ENCODE data around the gene RYR2. TPM values are rescaled to one million over a fixed set of nuclear protein-coding genes. Genes with fewer than 3 reads are reported as not detected.

Gene RYR2
- total RNA-seq, 1 donor from 2014 or later: 0.19 TPM

DNA sequence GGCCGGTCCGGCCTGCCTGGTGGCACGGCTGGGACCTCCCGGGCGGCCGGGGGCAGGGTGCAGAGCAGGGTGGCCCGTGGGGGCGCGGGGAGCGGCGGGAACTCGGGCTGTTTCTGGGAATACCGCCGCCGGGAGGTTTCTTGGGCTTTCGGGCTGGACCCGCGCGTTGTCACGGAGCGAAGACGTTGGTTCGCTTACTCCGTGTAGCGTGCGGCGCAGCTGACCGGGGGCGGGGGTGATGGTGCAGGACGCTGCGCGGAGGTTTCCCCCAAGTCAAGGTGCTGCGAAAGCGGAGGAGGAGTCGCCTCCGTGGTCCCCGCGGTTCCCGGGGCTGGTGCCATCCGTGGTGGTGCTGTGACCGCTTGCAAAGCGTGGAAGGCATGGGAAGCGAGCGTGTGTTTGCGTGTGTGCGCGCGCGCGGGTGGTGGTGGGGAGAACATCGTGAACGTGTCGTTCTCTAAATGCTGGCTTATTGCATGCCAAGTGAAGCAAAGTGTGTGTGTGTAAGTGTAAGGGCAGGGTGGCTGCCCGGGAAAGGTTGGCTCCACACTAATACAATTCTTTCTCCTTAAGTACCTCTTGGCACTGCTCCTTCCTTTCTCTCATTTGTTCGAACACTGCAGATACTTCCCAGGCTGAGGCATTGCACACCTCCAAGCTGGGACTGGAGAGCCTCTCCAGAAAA is 1.1 kb downstream of the RYR2 start:
- TF ChIP-seq, protein P1, sequence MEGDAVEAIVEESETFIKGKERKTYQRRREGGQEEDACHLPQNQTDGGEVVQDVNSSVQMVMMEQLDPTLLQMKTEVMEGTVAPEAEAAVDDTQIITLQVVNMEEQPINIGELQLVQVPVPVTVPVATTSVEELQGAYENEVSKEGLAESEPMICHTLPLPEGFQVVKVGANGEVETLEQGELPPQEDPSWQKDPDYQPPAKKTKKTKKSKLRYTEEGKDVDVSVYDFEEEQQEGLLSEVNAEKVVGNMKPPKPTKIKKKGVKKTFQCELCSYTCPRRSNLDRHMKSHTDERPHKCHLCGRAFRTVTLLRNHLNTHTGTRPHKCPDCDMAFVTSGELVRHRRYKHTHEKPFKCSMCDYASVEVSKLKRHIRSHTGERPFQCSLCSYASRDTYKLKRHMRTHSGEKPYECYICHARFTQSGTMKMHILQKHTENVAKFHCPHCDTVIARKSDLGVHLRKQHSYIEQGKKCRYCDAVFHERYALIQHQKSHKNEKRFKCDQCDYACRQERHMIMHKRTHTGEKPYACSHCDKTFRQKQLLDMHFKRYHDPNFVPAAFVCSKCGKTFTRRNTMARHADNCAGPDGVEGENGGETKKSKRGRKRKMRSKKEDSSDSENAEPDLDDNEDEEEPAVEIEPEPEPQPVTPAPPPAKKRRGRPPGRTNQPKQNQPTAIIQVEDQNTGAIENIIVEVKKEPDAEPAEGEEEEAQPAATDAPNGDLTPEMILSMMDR (IDR thresholded peaks at IDR 0.05; ENCODE audit: unreplicated experiment): no peak
- no peaks in the 10 kb centered on the region for H3K36me3 Mint-ChIP-seq (ENCODE audit: insufficient read depth)
- peaks cover 6% of the 10 kb centered on the region for H3K4me1 Mint-ChIP-seq (ENCODE audit: low read depth)
- H3K9me3 Mint-ChIP-seq (ENCODE audit: low read depth): no peaks in the 10 kb centered on the region
- peak overlapping the region; percentile 68 for H3K4me3 Mint-ChIP-seq (ENCODE audit: low read depth)
- no peak overlapping the region for H3K27ac Mint-ChIP-seq
- DNase-seq (ENCODE audit: low spot score, unreplicated experiment): peak; percentile 17
- peaks cover 49% of the 10 kb centered on the region for H3K27me3 Mint-ChIP-seq

DNA sequence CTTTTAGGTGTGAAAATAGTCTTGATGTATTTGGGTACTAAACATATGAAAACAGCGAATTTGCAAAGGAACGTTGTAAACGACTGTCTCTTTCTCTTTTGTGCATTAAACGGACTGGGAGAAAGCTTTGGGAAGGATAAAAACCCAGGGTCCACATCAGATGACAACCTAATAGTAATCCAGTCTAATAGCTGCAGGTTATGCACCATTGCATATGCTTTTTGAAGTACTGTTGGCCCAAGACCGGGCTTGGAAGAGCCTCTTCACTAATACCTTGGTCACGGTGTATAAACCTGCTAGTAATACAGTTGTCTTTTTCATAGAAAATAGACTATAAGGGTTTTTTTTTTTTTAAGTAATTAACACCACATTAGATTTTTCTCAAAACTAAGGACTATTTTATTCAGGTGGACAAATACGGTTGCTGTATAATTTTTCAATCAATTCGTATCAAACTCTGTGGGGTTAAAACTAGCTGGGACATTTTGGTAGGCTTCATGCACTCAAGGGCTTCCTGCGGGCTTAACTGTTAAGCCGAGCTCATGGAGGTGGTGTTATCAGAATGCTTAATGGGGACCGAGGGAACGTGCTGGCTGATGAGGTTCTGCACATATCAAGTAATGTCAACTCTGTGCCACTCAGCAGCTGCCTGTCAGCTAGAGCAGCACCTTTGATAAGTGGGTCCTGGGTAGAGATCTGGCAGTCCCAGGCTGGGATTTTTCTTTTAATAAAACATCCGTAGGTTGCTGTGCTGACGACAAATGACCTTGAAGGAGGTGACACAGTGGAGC is 2.1 kb downstream of the RYR2 start:
- Mint-ChIP-seq H3K27ac (no peak overlapping the region), H3K4me1 (ENCODE audit: low read depth) (peaks cover 6% of the 10 kb centered on the region), H3K36me3 (ENCODE audit: insufficient read depth) (no peaks in the 10 kb centered on the region), H3K27me3 (peaks cover 49% of the 10 kb centered on the region), H3K9me3 (ENCODE audit: low read depth) (no peaks in the 10 kb centered on the region), H3K4me3 (ENCODE audit: low read depth) (peak overlapping the region; percentile 68)
- DNase-seq (ENCODE audit: low spot score, unreplicated experiment): no peak
- TF ChIP-seq, protein P1 (IDR thresholded peaks at IDR 0.05; ENCODE audit: unreplicated experiment): no peak

DNA sequence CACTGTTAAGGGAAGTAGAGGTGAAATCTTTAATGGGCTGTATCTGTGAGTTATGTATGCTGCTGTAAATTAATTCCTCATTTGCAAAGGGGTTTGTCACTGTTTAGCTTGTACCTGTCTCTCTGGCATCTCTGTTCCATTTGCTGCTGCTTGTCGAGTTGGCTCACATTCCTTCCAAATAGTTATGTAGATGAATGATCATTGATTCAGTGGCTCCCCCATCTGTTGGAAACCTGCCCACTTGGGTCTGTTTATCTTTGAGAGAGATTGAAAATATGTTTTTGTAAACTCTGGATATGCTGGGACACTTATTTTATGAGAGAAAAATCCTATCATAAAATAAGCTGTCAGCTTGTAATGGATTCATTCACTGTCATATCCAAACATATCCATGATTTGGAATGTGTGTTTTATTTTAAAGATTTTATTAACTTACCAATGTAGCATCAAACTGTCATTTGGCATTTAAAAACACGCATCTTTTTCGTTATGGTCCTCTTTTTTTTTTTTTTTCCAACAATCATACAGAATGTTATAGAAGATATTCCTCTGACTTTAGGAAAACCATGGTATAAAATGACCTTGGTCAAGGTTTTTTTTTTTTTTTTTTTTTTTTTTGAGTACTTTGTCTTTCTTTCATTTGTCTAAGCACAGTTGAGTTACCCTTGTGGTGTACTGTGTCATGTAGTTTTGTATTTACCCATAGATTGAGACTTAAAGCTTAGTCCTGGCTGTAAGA is 3.5 kb downstream of the RYR2 start:
- Mint-ChIP-seq H3K4me1 (ENCODE audit: low read depth) (peaks cover 6% of the 10 kb centered on the region), H3K27ac (no peak overlapping the region), H3K27me3 (peaks cover 45% of the 10 kb centered on the region), H3K36me3 (ENCODE audit: insufficient read depth) (no peaks in the 10 kb centered on the region), H3K9me3 (ENCODE audit: low read depth) (no peaks in the 10 kb centered on the region), H3K4me3 (ENCODE audit: low read depth) (no peak overlapping the region)
- TF ChIP-seq, protein P1 (IDR thresholded peaks at IDR 0.05; ENCODE audit: unreplicated experiment): no peak
- no peak for DNase-seq (ENCODE audit: low spot score, unreplicated experiment)

DNA sequence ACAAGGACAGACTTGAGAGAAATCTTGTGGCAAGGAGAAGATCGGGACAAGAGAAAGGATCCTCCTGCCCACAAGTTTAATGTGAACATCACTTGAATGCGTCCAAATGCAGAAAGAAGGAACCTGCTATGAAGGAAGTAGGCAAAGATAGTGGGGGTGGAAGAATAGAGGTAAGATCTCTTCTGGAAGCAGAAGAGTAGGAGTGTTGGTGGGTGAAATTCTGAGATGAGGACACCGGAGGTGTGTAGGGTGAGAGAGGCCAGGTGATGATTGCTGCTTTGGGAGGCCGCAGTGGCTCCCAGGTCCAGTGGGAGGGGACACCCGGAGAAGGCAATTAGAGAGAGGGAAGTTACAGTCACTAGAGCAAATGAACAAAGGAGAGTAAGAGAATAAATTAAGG is 6.8 kb downstream of the RYR2 start:
- no peaks in the 10 kb centered on the region for H3K9me3 Mint-ChIP-seq (ENCODE audit: low read depth)
- no peaks in the 10 kb centered on the region for H3K36me3 Mint-ChIP-seq (ENCODE audit: insufficient read depth)
- DNase-seq (ENCODE audit: low spot score, unreplicated experiment): no peak
- peaks cover 37% of the 10 kb centered on the region for H3K27me3 Mint-ChIP-seq
- no peak overlapping the region for H3K4me3 Mint-ChIP-seq (ENCODE audit: low read depth)
- no peaks in the 10 kb centered on the region for H3K4me1 Mint-ChIP-seq (ENCODE audit: low read depth)
- H3K27ac Mint-ChIP-seq: no peak overlapping the region
- TF ChIP-seq, protein P1 (IDR thresholded peaks at IDR 0.05; ENCODE audit: unreplicated experiment): no peak

DNA sequence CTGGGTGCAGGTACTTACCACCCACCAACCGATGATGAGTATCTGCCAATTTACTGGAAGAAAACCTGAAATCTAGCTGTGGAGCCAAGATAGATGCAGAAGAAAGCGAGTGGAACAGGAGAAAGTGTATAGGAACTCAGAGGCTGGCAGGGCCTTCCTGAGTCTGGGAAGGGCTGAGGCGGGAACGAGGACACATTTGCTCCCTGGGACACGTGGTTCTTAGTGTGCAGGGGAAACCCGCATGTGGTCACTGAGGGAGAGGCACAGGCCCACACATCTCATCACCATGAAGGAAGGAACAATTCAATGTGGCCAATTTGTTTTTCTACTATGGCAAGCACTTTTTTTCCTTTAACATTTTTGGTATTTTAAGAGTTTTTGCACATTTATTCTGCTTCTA is 8.2 kb downstream of the RYR2 start:
- TF ChIP-seq, protein P1 (IDR thresholded peaks at IDR 0.05; ENCODE audit: unreplicated experiment): no peak
- no peaks in the 10 kb centered on the region for H3K36me3 Mint-ChIP-seq (ENCODE audit: insufficient read depth)
- peaks cover 7% of the 10 kb centered on the region for H3K4me1 Mint-ChIP-seq (ENCODE audit: low read depth)
- no peaks in the 10 kb centered on the region for H3K9me3 Mint-ChIP-seq (ENCODE audit: low read depth)
- peaks cover 33% of the 10 kb centered on the region for H3K27me3 Mint-ChIP-seq
- H3K4me3 Mint-ChIP-seq (ENCODE audit: low read depth): no peak overlapping the region
- no peak overlapping the region for H3K27ac Mint-ChIP-seq
- DNase-seq (ENCODE audit: low spot score, unreplicated experiment): no peak

Measured in progenitor cell of endocrine pancreas (in vitro differentiated cells).